DMS53 treated with DMSO at 0.1 percent for 48 hours (cell line): ENCODE measurements around the gene RNASEH1.
A peak's percentile ranks its signal among the peaks of the same experiment; 100 is the strongest.
"Not testable (repeated sequence)": the region's sequence is repeated elsewhere in the genome, so short reads cannot be mapped to it uniquely, and the experiment has no call there.

Experiments used
- DNase-seq: peaks from one replicate; lab custom pipeline; 2025; ENCODE audit not compliant: unreplicated experiment; lab: John Stamatoyannopoulos, UW

Gene RNASEH1

GRCh38 chr2:3522961-3523421, 35.1 kb downstream of the RNASEH1 start:
- DNase-seq = no peak

DNA sequence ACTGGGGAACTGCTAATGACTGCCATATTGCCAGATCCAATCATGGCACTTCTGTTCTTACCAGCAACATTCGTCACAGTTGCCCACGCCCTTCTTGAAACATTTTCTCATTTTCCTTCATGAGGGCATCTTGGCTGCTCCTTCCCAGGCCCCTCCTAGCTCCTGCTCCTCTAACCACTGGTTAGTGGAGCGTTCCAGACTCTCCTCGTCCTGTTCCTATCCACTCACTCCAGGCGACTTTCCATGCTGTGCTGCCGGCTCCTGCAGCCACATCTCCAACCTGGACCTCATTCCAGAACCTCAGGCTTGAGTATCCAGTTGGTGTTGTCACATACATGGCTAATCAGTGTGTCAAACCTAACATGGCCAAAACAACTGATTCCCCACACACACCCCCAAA, 37.5 kb downstream of the RNASEH1 start:
- DNase-seq = no peak

DNA sequence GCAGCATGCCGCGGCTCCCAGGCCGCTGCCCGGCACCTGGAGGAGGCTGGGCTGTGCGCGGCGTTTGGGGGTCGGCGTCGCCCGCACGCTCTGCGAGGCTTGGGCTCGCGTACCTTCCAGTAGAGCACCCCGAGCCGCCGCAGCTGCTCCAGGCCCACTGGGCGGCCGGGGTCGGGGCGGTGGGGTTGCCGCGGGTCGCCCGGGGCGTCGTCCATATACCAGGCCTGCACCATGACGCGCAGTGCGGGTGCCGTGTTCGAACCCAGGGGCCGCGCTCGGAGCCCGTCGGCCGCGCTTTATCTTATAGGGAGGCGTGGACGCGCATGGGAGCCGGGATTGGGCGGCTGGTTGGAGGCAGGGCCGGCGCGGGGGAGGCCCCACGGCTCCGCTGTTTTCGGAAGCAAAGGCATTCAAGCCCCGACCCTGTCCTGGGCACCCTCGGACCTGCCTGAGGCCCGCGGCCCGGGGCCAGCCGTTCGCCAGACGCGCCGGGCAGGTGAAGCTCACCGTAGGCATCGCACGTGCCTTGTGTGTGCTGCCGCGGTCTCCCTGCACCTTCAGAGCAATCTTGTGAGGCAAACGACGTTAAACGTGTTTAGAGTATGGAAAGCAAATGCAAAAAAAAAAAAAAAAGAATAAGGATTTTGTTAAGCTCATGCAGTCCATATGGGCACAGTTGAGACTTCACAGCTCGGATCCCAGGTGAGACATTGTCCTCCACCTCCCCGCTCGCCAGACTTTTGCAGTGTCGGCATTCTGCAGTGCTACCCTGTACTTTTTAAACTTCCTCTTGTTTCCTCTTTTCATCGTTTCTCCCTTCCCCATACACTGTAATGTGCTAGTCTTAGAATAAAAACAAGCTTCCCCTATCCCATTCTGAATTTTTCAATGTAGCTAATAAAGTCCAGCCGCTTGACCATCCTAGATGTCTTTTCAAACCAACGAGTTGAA, 38.6 kb downstream of the RNASEH1 start, which contains the start of gene ADI1:
ADI1 (minus strand) TSS at position 277 of the 951 bp plus-strand sequence; CDS start at position 233, 44 bp downstream.
- peak; percentile 30 for DNase-seq

DNA sequence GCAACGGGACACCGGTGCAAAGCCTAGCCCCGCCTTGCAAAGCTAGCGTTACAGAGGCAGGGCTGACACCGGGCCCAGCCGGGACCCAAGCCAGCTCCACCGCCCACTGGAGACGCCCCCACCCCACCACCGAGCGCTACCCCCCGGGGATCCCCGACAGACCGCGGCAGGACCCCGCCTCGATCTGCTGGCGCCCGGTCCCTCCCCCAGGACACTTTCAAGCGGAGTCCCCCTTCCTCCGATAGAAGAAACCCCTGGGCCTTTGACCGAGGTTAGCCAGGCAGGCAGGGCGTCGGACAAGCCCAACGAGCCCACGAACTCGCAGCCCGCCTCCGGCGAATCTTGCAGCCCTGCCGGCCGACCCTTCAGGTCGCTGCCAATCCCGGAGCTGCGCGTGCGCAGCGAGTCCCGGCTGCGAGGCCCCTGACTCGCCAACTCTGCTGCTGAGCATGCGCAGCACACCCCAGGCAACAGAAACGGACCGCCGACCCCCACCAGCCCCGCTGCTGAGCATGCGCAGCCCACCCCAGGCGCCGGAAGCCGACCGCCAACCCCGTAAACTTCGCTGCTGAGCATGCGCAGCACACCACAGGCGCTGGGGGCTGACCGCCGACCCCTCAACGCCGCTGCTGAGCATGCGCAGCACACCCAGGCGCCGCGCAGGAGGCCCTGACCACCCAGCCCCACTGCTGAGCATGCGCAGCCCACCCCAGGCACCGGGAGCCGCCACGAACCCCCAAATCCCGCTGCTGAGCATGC, 39.5 kb downstream of the RNASEH1 start:
- DNase-seq = peak; percentile 80

DNA sequence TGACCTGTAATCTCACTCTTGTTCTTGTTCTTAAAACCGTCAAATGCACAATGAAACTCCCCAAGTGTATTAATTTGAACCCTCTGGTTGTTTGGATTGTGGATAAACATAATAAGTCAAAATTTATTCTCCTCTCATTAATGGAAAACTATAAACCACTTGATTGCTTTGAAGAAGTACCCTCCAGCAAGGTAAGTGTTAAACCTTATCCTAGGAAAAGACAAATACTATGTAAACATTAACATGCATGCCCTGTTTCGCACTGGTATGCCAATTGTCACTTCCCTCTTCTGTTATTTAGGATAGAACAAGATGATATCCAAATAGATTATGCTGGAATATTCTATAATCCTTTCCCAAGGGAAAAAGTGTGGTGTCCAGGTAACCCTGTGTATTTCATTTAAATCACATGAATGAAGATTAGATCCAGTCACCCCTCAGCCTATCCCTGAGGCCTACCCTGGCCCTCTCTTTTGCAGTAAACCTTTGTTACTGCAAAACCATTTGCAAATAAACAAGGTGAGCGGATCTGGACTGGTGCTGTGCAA, 40.1 kb downstream of the RNASEH1 start:
- no peak for DNase-seq

GRCh38 chr2:3516831-3517230, 41.3 kb downstream of the RNASEH1 start:
- DNase-seq = no peak

GRCh38 chr2:3515438-3515837, 42.7 kb downstream of the RNASEH1 start:
- DNase-seq = not testable (repeated sequence)

- no peak for DNase-seq
Measured at GRCh38 chr2:3513026-3513810, 44.9 kb downstream of the RNASEH1 start.

DNA sequence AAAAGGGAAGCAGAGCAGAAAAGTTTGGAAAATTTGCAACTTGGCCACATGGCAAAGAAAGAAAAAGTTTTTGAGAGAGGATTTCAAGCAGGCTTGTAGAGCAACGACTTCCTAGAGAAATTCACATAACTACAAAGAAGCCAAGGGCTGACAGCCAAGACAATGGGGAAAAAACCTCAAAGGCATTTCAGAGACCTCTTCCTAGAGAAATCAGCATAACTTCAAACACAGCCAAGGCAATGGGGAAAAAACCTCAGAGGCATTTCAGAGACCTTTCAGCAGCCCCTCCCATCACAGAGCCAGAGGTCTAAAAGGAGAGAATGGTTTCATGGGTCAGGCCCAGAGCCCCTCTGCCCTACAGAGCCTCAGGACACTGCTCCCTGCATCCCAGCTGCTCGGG, 46.0 kb downstream of the RNASEH1 start:
- no peak for DNase-seq

DNA sequence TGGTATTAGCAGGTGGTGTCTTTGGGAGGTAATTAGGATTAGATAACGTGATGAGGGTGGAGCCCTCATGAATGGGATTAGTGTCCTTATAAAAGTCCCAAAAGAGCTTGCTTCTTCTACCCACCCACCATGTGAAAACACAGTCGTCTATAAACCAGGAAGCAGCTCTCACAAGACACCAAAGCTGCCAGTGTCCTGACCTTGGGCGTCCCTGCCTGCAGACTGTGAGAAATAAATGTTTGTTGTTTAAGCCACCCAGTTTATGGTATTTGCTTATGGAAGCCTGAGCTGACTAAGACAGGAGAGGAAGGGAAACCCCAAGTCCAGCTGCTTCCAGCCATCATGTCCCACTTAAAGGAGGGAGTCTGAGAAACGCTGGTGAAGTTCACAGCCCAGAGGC, 52.4 kb downstream of the RNASEH1 start:
- DNase-seq = peak; percentile 12

DNA sequence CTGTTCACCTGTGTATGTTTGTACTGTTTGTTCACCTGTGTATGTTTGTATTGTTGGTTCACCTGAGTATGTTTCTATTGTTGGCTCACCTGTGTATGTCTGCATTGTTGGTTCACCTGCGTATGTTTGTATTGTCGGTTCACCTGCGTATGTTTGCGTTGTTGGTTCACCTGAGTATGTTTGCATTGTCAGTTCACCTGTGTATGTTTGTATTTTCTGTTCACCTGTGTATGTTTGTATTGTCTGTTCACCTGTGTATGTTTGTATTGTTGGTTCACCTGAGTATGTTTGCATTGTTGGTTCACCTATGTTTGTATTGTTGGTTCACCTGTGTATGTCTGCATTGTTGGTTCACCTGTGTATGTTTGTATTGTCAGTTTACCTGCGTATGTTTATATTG, 53.4 kb downstream of the RNASEH1 start:
- peak; percentile 97 for DNase-seq

DNA sequence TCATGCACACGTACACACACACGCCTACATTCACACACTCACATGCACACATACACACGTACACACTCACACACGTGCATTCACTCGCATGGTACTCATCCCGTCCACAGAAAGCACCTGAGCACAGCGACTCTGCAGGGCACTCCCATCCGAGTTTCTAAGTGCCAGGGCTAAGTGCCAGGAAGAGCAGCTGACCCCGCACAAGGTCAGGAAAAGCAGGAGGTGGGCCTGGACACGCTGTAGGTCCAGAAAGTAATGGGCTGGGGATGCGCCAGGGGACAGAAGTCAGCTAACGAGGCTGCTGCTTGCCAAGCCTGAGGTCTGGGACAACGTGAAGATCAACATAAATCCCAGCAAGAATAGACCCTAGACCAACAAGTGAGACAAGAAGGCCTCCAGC, 54.6 kb downstream of the RNASEH1 start:
- no peak for DNase-seq

GRCh38 chr2:3503046-3503445, 55.1 kb downstream of the RNASEH1 start:
- no peak for DNase-seq

- DNase-seq = no peak
Measured at GRCh38 chr2:3500326-3500899, 57.7 kb downstream of the RNASEH1 start.

GRCh38 chr2:3498783-3499394, 59.2 kb downstream of the RNASEH1 start:
- no peak for DNase-seq

DNA sequence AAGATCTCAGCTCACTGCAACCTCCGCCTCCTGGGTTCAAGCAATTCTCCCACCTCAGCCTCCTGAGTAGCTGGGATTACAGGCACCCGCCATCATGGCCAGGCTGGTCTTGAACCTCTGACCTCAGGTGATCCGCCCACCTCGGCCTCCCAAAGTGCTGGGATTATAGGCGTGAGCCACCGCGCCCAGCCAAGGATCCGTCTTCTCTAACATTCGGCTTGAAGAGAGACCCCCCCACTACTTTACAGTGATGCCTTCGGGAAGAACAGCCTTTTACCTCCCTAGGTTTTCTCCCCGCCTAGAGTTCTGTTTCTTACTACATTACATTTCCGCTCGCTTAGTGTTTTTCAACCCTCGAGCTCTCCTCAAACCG, 61.4 kb downstream of the RNASEH1 start:
- DNase-seq = not testable (repeated sequence)
